ENCODE results near the gene PPP2R2D. TPM values are rescaled to one million over a fixed set of nuclear protein-coding genes. Genes with fewer than 3 reads are reported as not detected.
"Not testable (repeated sequence)": the region's sequence is repeated elsewhere in the genome, so short reads cannot be mapped to it uniquely, and the experiment has no call there.

The PPP2R2D gene
- total RNA-seq, 1 donor from 2014 or later: 47.0 TPM

DNA sequence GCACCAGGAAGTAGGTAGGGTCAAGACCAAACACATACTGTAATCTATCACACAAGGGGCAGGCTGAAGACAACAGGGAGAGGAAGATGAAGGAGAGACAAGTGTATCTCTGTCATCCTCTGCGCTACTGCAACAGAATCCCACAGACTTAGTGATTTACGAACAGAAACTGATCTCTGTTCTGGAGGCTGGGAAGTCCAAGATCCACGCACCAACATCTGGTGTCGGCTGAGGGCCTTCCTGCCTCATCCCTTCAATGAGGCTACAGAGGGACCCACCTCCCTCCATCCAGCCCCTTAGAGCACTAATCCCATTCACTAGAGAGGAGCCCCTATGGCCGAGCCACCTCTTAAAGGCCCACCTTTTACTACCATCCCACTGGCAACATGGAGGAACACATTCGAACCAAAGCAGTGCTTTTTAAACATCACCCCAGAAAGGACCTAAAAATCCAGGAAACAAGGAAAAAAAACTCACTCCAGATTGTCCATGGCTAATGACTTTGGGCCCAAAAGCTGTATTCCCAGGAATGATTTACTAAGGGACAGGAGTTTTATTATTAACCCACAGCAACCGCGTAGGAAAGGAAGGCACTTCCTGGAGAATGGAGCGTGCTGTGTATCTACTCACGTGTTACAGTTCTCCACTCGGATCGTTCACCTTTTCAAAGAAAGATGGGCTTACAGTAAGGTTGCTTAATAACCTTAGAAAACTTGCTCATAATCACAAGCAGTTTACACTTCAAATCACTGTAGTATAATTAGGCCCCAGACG lies 76.7 kb downstream of the PPP2R2D start:
- no peak for DNase-seq (ENCODE audit: low spot score)

DNA sequence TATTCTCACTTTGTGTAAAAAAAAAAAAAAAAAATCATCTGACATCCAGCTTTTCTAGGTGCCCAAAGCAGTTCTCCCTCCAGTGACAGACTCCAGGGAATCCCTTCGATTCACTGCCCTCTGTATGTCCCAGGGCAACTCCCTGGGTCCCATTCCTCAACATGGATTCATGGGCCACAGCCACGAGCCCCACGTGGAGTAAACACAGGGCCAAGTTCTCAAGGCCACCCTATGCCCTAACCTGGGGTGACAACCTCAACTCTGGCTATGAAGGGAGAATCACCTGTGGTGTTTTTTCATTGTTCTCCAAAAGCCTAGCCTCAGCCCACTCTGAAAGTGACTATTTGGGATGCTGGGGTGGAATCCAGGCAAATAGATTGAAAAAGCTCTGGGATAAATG lies 77.6 kb downstream of the PPP2R2D start:
- no peak for DNase-seq (ENCODE audit: low spot score)

DNA sequence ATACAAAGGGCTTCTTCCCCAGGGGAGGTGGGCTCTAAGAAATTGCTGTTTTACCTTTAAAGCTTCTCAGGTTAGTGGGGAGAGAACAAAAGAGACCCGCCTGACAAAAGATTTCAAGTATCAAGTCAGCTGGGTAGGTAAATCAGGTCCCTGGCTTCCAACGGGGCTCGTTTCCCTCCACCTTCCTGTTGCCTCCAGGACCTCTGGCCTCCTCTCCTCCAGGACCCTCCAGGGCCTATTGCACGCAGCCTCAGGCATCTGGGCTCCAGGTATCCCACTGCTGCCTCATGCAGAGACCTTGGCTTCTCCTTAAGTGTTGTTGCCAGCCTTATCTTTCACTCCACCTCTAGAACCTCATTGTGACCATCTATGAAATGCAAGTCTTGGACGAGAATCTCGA lies 78.0 kb downstream of the PPP2R2D start:
- no peak for DNase-seq (ENCODE audit: low spot score)

DNA sequence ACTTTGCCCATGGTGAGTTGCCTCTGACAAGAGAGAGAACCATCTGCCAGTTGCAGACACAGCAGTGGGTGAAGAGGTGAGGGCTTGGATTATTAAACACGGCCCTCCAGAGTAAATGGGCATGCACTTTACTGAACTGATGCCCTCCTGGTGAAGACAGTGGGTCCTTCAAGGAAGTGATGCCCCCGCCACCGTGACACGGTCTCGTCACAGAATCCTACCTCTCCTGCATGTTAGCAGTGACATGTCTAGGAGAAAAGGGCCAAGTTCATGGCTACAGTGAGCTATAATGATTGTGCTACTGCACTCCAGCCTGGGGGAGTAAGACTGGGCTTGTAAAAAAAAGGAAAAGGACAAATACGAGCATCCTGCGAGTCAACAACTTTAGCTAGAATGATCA lies 78.5 kb downstream of the PPP2R2D start:
- no peak for DNase-seq (ENCODE audit: low spot score)

GRCh38 chr10:131979821-131980270 lies 79.0 kb downstream of the PPP2R2D start:
- DNase-seq (ENCODE audit: low spot score): no peak

- DNase-seq (ENCODE audit: low spot score): no peak
Measured at GRCh38 chr10:131980321-131980720, 79.5 kb downstream of the PPP2R2D start.

GRCh38 chr10:131980761-131981428 lies 80.1 kb downstream of the PPP2R2D start:
- no peak for DNase-seq (ENCODE audit: low spot score)

DNA sequence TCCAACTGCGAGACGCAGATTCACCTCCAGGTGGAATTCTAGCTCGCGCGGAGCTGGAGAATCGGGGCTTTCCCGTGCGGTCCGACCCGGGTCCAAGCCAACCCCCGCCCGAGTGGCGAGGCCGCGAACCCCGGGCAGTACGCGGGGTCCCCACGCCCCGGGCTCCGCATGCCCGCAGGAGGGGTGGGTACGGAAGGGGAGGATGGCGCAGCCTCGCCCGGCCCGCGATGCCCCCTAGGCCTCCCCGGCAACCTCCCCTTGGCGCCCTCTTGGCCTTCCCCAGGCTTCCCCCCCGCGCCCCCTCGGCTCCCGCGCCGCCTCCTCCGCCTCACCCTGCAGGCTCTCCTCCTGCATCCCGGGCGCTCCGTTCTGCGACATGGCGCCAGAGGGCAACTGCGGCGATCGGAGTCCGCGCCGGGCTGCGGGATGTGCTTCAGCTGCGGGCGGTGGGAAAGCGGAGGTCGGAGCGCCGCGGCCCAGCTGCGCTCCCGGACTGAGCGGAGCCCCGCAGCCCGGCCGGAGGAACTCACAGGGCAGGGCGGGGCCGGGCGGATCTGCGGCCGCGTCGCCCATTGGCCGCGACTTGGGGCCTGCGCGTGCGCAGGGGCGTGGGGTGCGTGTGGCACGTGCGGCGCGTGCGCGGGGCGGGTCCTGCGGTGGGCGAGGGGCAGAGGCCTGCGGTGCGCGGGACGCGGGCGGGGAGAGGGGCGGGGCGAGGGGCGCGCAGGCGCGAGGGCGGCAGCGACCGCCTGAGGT lies 80.8 kb downstream of the PPP2R2D start, which contains the start of gene BNIP3:
Gene BNIP3 (minus strand): TSS at position 495 of the 756 bp plus-strand sequence. CDS start 117 bp downstream, at position 378.
- DNase-seq (ENCODE audit: low spot score): peak; percentile 94

GRCh38 chr10:131982185-131982756 lies 81.5 kb downstream of the PPP2R2D start:
- no peak for DNase-seq (ENCODE audit: low spot score)

DNA sequence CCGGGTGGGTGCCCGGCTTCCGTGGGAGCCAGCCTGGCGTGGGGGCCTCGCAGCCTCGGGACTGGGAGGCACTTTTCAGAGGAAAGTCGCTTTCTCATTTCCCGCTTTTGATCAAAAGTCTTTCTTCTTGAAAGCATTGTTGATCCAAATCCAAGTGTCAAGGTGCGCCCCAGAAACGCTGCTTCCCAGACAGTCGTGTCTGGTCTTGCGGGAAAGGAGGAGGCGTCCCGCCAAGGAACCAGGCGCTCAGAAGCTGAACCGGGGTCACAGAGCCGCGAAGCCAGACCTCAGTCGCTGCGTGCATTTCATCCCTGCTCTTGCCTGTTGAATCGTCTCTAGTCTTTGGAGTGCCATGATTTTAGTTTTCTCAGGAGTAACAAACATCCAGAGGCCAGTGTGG lies 82.0 kb downstream of the PPP2R2D start:
- DNase-seq (ENCODE audit: low spot score): no peak

DNA sequence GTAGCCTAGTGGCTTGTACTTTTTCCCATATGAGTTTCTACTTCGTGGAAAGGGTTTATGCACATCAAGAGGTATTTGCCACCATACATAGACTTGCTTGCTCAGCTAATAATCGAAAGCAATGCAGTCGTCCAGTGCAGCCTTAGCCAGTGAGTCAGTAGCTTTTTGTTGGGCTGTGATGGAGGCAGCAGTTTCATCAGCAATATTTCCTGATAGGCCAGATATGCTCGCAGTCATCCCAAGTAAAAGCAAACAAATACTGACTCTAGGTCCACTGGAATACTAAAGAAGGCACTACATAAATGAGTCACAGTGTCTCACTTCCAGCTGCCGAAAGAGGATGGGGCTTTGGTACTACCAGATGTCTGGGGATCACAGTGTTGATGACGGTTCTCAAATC lies 83.0 kb downstream of the PPP2R2D start:
- DNase-seq (ENCODE audit: low spot score): no peak

DNA sequence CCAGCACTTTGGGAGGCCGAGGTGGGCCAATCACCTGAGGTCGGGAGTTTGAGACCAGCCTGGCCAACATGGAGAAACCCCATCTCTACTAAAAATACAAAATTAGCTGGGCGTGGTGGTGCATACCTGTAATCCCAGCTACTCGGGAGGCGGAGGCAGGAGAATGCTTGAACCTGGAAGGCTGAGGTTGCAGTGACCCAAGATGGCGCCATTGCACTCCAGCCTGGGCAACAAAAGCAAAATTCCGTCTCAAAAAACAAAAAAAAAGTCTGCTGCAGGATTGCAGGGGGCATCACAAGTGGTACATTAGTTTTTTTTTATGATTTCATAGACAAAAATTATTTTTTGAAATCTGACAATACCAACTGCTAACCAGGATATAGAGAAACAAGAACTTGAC lies 86.0 kb downstream of the PPP2R2D start:
- not testable (repeated sequence) for DNase-seq (ENCODE audit: low spot score)

- DNase-seq (ENCODE audit: low spot score): not testable (repeated sequence)
Measured at GRCh38 chr10:131987301-131987700, 86.5 kb downstream of the PPP2R2D start.

GRCh38 chr10:131987786-131988185 lies 87.0 kb downstream of the PPP2R2D start:
- not testable (repeated sequence) for DNase-seq (ENCODE audit: low spot score)

- DNase-seq (ENCODE audit: low spot score): no peak
Measured at GRCh38 chr10:131991726-131992125, 90.9 kb downstream of the PPP2R2D start.

DNA sequence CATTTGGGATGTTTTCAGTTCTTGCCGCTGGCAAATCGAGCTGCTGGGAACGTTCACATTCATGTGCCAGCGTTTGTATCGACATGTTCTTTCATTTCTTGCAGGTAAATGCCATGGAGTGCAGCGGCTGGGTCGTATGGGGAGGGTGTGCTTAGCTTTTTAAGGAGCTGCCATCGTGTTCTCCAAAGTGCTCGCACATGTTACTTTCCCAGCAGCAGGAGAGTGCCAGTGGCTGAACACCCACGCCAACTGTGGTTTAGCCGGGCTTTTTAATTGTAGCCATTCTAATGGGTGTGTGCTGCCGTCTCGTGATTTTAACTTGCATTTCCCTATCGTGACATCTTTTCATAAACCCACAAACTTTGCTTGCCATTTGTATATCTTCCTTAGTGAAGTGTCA lies 92.5 kb downstream of the PPP2R2D start:
- no peak for DNase-seq (ENCODE audit: low spot score)

DNA sequence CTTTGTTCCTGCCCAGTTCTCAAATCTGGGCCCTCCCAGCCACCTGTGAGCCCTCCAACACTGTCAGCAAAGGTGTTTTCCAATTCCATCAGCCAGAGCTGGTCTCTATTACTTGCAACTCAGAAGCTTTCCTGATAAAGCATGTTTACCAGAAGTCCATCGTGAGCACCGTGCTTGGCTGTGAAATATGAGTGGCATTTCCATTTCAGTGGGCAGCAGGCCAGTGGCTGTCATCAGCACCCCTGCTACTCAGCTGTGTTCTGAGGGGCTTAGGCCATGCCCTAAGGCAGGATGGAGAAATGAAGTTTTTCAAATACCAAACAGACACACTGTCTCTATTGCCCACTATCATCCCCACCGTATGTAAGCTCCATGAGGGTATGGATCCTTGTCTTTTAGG lies 93.6 kb downstream of the PPP2R2D start:
- no peak for DNase-seq (ENCODE audit: low spot score)

- DNase-seq (ENCODE audit: low spot score): no peak
Measured at GRCh38 chr10:131996466-131997365, 95.9 kb downstream of the PPP2R2D start.

DNA sequence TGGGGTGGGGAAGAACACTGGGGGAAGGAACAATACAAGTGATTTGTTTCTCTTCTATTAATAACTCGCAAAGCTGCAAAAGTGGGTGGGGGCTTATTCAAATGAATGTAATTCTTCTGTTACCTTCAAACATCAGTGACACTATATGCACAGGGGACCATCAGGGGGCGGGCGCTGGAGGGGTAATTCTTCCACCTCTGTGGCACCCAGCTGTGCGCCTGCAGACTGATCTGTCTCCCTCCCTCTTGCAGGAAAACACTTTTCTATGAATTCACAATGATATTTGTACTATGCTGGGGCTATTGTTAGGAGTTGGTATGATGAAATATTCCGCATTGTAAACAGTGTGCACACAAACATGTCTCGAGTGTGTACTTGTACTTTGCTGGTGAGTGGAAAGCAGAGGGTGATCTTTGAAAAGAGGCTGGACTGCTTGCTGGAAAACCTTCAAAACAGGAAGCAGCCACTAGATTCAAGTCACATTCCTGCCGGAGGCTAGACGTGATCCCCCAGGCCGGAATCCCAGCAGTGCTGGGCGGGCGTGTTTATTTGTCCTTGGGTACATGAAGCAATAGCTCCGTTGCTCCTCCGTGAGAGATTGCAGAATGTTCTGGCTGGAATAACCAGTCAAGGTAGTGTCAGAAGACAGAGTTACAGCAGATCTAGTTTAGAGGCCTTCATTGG lies 96.7 kb downstream of the PPP2R2D start:
- peak; percentile 92 for DNase-seq (ENCODE audit: low spot score)

Measured in ureter (tissue), 1 donor.